Esophagus muscularis mucosa (tissue), 4 donors: ENCODE data around the gene ACTRT3. TPM values are rescaled to one million over a fixed set of nuclear protein-coding genes. Genes with fewer than 3 reads are reported as not detected.

Experiments used
- DNase-seq: peaks from one replicate; pipeline ENCODE4 v3.0.0-alpha.2; 2017; ENCODE audit errors: extremely low spot score
- H3K27ac ChIP-seq, 4 donors: fragments of 200-600 bp; sonication (generic); replicated peaks in 1 of 4; 1 replicate in 3 of 4; 2 replicates in 1 of 4; pipeline ENCODE4 v1.5.1; 2016 to 2019; ENCODE audit warnings: mild to moderate bottlenecking in 1 of 4
- H3K27me3 ChIP-seq, 4 donors: fragments of 200-600 bp; sonication (generic); one replicate each; pipeline versions ENCODE4 v1.5.1 to v1.6.0; 2016 to 2019
- H3K36me3 ChIP-seq, 4 donors: fragments of 200-600 bp; sonication (generic); one replicate each; pipeline ENCODE4 v1.5.1; 2016 to 2019
- H3K4me1 ChIP-seq, 4 donors: fragments of 200-600 bp; sonication (generic); one replicate each; pipeline ENCODE4 v1.5.1; 2016 to 2019
- H3K4me3 ChIP-seq, 4 donors: fragments of 200-600 bp; sonication (generic); 1 replicate in 2 of 4; 2 replicates in 2 of 4; pipeline ENCODE4 v1.5.1; 2016 to 2019; ENCODE audit warnings: mild to moderate bottlenecking in 4 of 4, moderate library complexity in 1 of 4
- H3K9me3 ChIP-seq, 4 donors: fragments of 200-600 bp; sonication (generic); 1 replicate in 3 of 4; 2 replicates in 1 of 4; pipeline ENCODE4 v1.5.1; 2016 to 2019
- CTCF ChIP-seq, 3 experiments: fragments of 200-600 bp in 2 of 3; fragments of 450-650 bp in 1 of 3; sonication (generic) in 2 of 3; IDR thresholded peaks; one replicate each; pipeline ENCODE4 v1.5.1; 2017 to 2019; ENCODE audit warnings: antibody characterized with exemption in 3 of 3, mild to moderate bottlenecking in 2 of 3, moderate library complexity in 1 of 3
- EP300 ChIP-seq: sonication (generic); formaldehyde crosslinking; IDR thresholded peaks from one replicate; pipeline ENCODE4 v1.6.1; 2017; ENCODE audit warnings: antibody characterized with exemption
- POLR2A ChIP-seq: fragments of 450-650 bp; IDR thresholded peaks from one replicate; pipeline ENCODE4 v1.6.1; 2017; ENCODE audit warnings: antibody characterized with exemption, moderate library complexity, mild to moderate bottlenecking, low read depth
- POLR2AphosphoS5 ChIP-seq, 2 donors: sonication (generic); formaldehyde crosslinking; IDR thresholded peaks; one replicate each; pipeline ENCODE4 v1.6.1; 2017; ENCODE audit warnings: antibody characterized with exemption in 2 of 2
- WGBS: methylation state at CpG from one replicate; pipeline ENCODE4 v1.1.5; 2018; 5-methylcytosine and 5-hydroxymethylcytosine counted together
- intact Hi-C: fragments of 100-400 bp; cut with DNase I; formaldehyde crosslinking; loops from one replicate; pipeline ENCODE4 v1.15.1; 2023
- total RNA-seq, 4 donors: library from RNA; depleted of rRNA; stranded (reverse); fragments of >200 nt; gene quantifications; one replicate each; pipeline versions ENCODE4 v1.1.0 to v1.2.1, GENCODE V29; 2016

The ACTRT3 gene
- total RNA-seq, 4 donors from 2014 or later: 2.7 to 4.5 (median 4.3) TPM

GRCh38 chr3:169758359-169758994 lies 10.9 kb downstream of the ACTRT3 start:
- intact Hi-C loops: no loop called here
- DNase-seq: no peak
- Histone ChIP-seq H3K36me3 (no peaks in the 10 kb centered on the region), H3K4me3 (no peak overlapping the region), H3K27ac (no peak overlapping the region), H3K27me3 (peaks cover 0 to 10% (median 0%) of the 10 kb centered on the region in 4 donors), H3K9me3 (no peaks in the 10 kb centered on the region), H3K4me1 (peaks cover 0 to under 1% (median 0%) of the 10 kb centered on the region in 4 donors)
- WGBS: 56% methylated on average over 5 of the region's 5 CpGs
- TF ChIP-seq POLR2AphosphoS5 (IDR thresholded peaks at IDR 0.05) (no peak), EP300 (no peak), CTCF (IDR thresholded peaks at IDR 0.05) (no peak), POLR2A (no peak)

DNA sequence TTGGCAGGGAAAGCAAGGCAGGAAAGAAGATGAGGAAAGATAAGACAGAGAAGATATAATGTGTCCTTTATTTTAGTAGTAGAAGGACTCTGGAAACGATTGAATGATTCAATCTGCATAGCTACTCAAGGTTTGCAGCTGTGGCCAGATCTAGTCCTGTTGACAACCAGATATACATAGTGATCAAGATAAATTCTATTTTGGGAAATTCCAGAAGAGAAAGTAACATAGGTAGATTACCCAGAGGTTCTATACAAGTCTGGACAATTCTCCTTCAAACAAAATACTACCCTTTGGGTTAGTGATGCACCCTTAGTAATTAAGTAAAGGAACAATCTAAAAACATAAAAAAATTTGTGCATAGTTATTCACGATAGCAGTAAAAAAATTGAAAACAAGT lies 13.9 kb downstream of the ACTRT3 start:
- intact Hi-C loops: no loop called here
- DNase-seq: no peak
- 79% methylated on average over 2 of the region's 2 CpGs for WGBS
- Histone ChIP-seq H3K9me3 (no peaks in the 10 kb centered on the region), H3K36me3 (no peaks in the 10 kb centered on the region), H3K4me3 (no peak overlapping the region), H3K27me3 (peaks cover 0 to 10% (median 0%) of the 10 kb centered on the region in 4 donors), H3K4me1 (no peaks in the 10 kb centered on the region), H3K27ac (no peak overlapping the region)
- TF ChIP-seq EP300 (no peak), CTCF (IDR thresholded peaks at IDR 0.05) (no peak), POLR2A (no peak), POLR2AphosphoS5 (IDR thresholded peaks at IDR 0.05) (no peak)

DNA sequence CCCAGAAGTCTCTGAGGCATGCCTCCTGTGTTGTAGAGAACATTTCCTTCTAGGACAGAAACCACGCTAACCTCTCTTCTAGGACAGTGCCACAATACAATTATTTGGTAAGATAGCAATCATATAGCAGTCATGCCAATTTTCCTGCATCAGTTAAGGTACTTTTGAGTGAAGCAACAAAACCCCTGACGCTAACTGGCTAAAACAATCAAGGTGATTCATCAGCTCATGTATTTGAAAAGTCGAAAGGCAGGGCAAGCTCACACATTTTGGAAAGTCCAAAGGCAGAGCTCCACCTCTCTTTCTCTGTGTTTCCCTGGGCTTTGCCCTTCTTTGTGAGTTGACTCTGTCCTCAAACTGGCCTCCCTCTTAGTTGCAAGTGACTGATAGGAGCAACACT lies 14.7 kb downstream of the ACTRT3 start:
- Histone ChIP-seq H3K4me3 (no peak overlapping the region), H3K4me1 (no peaks in the 10 kb centered on the region), H3K27me3 (peaks cover 0 to 13% (median 0%) of the 10 kb centered on the region in 4 donors), H3K27ac (no peak overlapping the region), H3K36me3 (no peaks in the 10 kb centered on the region), H3K9me3 (no peaks in the 10 kb centered on the region)
- no peak for DNase-seq
- no peak for TF ChIP-seq EP300
- TF ChIP-seq CTCF (IDR thresholded peaks at IDR 0.05): no peak
- TF ChIP-seq POLR2A: no peak
- TF ChIP-seq POLR2AphosphoS5 (IDR thresholded peaks at IDR 0.05): no peak
- intact Hi-C loops: no loop called here
- WGBS: 85% methylated on average over 3 of the region's 3 CpGs

DNA sequence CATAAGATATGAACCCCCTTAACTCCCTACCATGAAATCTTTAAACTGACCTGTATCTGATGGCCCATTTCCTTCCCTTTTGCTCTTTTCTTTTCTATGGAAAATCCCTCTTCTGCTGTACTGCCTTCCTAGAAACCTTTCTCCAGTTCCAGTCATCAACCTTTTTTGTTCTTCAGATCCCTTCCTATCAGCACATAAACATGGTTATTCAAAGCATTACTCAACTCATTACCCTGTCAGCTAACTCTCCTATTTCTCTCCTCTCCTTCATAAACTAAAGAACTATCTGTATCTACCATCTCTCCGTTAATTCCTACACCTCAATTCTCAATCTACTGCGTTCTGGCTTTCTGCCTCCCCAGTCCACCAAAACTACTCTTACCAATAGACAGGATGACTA lies 17.5 kb downstream of the ACTRT3 start:
- 93% methylated on average over 2 of the region's 2 CpGs for WGBS
- no peak overlapping the region for H3K4me3 ChIP-seq
- no peak overlapping the region for H3K27ac ChIP-seq
- DNase-seq: no peak
- H3K9me3 ChIP-seq: no peaks in the 10 kb centered on the region
- TF ChIP-seq EP300 (no peak), CTCF (IDR thresholded peaks at IDR 0.05) (no peak), POLR2A (no peak), POLR2AphosphoS5 (IDR thresholded peaks at IDR 0.05) (no peak)
- no peaks in the 10 kb centered on the region for H3K4me1 ChIP-seq
- no peaks in the 10 kb centered on the region for H3K36me3 ChIP-seq
- peaks cover 0 to 24% (median 0%) of the 10 kb centered on the region in 4 donors for H3K27me3 ChIP-seq
- intact Hi-C loops: no loop called here

DNA sequence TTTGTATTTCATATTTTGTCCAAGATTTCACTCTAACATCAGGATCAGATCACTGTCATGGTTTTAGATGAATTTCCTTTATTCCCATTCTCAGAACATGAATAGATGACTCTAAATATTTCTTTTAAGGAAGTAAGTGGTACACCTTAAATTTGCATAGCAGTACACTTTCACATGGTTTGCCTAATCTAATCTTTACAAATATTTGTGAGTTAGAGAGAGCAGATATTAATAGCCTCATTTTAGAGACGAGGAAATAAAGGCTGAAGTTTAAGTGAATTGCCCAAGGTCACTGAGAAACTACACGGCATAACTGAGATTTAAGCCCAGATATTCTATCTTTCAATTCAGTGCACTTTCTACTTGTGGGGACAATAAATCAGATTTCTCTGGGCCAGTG lies 18.7 kb downstream of the ACTRT3 start:
- Histone ChIP-seq H3K4me3 (no peak overlapping the region), H3K4me1 (no peaks in the 10 kb centered on the region), H3K27me3 (peaks cover 0 to 24% (median 0%) of the 10 kb centered on the region in 4 donors), H3K9me3 (no peaks in the 10 kb centered on the region), H3K36me3 (no peaks in the 10 kb centered on the region), H3K27ac (no peak overlapping the region)
- no peak for DNase-seq
- WGBS: 75% methylated on average over 2 of the region's 2 CpGs
- TF ChIP-seq EP300: no peak
- TF ChIP-seq CTCF (IDR thresholded peaks at IDR 0.05): no peak
- no peak for TF ChIP-seq POLR2AphosphoS5 (IDR thresholded peaks at IDR 0.05)
- no peak for TF ChIP-seq POLR2A
- intact Hi-C loops: no loop called here
